DMS53 treated with DMSO at 0.1 percent for 48 hours (cell line): Measurements from ENCODE around the gene EFCAB11.

Source experiments
- DNase-seq: peaks from one replicate; lab custom pipeline; 2025; ENCODE audit not compliant: unreplicated experiment; lab: John Stamatoyannopoulos, UW

EFCAB11 gene

DNA sequence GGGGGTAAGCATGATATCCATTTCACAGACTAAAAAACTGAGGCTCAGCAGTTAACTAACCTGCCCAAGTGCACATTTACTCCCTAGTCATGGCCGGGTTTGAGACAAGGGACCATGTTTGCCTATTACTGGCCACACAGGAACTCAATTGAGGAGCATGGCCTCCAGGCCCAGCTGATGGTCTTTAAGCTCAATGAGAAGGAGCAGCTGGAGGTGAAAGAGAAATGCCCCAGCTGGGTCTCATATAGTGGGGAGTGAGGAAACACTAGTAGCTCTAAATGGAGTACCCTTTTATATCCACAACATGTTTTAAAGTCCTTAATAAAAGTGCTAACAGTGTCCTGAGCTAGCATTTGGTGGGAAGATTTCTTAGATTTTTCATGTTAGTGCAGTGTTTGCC, 2.8 kb upstream of the EFCAB11 start:
- no peak for DNase-seq

- DNase-seq: no peak
Measured at GRCh38 chr14:89956661-89957009, 2.1 kb upstream of the EFCAB11 start.

- DNase-seq: peak; percentile 82
Measured at GRCh38 chr14:89955745-89956660, 1.5 kb upstream of the EFCAB11 start, which contains the start of gene TDP1. TSS of gene TDP1 (plus strand) at chr14:89955927. CDS start at chr14:89963115, 7,188 bp downstream.

GRCh38 chr14:89955022-89955744, 653 bp upstream of the EFCAB11 start:
- DNase-seq: peak; percentile 54

- DNase-seq: no peak
Measured at GRCh38 chr14:89953602-89954001, 928 bp downstream of the EFCAB11 start.

DNA sequence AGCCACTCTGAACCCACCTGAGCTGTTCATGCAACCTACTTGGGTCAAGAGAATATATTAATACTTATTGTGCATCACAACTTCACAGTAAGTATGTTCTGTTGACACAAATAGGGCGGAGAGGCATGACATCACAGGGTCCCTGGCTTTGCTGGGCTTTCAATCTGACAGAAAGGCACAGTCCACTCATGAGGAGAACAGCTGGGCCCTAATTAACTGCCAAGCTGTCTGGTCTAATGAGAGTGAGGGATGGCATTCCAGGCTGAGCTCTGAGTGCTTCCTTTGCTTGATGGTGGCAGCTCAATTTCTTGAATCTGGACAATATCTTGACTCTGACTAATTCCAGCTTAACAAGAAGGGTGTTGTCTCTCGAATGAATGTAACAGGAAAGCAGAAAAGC, 2.0 kb downstream of the EFCAB11 start:
- no peak for DNase-seq

DNA sequence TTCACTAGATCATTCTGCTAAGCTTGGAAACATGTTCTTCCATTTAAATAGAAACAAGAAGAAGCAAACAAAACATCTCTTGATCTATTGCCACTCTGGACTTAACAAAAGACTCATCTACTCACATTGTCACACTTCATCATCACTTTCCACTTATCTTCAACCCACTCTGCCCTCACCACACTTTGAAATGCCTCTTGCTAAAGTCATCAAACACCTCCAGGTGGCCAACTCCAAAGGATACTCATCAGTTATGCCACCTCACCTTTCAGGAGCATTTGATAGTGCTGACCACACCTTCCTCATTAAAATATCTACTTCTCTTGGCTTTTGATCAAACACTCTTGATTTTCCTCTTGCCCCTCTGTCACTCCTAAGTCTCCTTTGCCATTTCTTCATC, 7.2 kb downstream of the EFCAB11 start:
- DNase-seq: no peak

DNA sequence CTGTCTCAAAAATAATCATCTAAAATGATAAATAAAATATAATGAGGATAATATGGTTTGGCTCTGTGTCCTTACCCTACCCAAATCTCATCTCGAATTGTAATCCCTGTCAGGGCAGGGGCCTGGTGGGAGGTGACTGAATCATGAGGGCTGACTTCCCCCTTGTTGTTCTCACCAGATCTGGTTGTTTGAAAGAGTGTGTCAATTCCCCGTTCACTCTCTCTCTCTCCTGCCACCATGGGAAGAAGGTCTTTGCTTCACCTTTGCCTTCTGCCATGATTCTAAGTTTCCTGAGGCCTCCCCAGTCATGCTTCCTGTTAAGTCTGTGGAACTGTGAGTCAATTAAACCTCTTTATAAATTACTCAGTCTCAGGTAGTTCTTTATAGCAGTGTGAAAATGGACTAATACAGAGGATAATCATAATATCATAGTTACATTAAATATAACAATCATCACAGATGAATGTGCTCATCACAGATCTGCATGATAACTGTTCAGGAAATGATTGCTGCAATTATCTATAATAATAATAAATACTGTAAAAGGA, 12.6 kb downstream of the EFCAB11 start:
- DNase-seq: no peak

DNA sequence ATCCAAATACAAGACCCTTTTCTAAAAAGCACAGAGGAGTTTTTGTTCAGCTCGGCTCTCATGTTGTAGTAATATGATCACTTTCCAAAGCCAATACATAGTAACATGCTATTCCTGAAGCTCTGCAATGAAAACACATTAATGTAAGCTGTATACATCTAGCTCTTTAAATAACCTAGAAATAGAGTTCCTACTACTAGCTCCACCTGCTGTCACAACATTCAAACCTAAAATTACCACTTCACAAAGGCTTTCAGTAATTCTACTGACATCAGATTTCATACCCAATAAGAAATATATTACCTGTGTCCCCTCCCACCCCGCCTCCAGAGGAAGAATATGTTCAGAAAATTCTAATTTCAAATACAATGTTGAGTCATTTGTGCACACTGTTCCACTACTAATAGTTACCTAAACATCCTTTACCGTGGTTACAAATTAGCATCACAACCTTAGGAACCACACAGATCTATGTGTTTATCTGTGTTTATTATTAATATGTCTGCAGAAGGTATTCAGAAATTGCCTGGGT, 17.8 kb downstream of the EFCAB11 start:
- DNase-seq: no peak

DNA sequence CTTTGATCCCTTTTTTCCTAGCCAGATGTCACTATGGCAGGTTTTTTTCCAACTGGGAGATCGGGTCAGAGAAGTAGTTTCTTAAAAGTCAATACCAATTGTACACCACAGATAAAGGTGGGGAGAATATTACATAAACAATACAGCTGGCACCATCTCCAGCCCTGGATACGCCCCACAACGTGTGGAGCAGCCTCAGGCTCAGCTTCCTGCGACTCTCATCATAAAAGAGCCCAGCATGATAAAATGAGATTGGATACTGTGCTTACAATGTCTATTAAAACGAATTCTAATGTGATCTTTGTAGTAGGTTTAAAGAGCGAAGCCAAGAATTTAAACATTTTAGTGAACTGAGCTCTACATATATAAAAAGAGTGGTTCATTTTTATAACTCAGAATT, 21.5 kb downstream of the EFCAB11 start:
- DNase-seq: no peak

DNA sequence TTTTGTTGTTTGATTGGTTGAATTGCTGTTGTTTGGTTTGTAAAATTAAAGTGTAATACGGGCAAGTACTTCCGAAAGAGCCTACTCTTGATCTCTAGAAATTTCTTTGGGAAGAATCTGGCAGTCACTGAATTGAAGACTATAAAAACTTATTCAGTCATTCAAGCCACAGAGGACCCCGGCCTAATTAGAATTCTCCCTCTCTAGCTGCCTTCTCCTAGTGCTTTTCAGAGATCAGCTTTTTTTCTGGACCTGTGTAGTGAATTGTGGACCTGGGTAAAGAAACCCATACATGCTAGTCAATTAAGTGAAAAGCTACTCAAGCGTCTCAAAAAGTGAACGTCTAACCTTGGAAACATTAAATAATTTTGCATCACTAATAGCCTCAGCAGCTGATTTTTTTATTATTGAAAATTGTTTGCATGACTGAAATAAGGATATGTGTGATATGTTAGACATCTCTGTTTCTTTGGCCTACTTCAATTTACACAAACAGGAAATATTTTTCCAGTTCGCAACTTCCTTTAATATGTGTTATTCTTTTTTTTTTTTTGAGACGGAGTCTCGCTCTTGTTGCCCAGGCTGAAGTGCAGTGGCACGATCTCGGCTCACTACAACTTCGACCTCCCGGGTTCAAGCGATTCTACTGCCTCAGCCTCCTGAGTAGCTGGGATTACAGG, 27.2 kb downstream of the EFCAB11 start:
- DNase-seq: no peak

DNA sequence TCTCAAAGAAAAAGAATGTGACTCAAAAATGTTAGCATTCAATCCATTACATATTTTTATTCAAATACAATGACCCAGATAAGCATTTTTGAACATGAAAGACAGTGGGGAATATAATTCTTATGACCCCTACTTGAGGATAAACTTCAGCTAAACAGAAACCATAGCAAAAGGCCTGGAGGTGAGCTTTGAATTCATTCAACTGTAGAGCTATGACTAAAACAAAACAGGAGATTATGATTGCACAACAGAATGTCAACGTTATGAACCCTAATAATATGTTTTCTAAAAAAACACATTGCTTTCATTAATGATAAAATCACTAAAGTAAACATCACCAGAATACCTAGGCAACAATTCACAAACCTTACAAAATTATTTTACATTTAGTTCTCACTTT, 27.8 kb downstream of the EFCAB11 start:
- DNase-seq: no peak

DNA sequence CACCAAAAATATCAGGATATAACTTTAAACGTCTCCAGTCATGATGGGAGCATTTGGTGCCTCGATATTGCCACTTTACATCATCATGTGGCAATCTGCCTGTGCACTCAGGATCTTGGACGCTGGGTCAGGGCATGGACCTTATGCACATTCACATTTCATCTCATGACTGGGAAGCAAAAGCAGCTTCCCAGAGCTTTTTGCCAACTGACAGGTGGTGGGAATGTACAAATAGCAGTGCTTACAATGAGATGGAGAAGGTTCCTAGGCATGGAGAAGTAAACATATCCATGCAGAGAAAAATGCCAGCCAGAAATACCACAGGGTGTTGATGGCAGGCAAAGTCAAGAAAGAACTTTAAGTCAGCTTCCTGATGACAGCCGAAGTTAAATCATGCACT, 30.3 kb downstream of the EFCAB11 start:
- DNase-seq: no peak

DNA sequence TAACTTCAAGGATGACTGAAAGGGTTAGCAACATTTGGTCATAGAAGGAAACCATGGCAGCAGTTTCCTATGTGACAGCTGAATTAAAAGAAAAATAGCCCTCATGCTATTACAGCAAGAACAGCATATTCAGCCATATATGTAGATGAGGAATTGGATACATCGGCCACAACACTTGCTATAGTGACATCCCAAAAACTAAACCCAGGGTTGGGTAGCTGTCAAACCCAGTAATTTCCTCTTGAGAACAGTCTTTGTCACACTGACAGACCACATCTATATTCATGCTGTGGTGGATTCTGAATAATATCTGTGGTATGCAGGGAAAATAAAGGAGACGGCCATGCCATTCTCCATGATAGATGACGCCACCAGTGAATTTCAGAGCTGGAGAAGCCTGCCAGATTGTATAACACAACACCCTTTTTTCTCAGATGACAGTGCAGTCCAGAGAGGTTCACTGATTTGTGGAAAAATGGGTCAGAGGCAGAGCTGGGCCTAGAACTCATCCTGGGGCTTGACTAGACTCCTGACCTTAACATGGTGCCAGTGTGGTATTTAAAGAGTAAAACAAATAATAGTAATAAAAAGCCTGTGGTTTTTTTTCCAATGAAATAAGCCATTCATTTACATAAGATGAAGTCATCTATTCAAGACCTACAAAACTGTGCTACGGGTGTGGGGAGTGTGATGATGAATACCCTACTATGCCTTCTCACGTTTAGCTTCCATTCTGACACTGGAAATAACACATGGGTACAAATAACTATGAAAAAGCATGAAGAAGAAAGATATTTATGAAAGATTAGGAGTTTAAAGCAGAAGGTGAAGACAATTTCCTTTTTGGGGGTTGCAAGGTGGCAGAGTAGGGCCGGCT, 32.3 kb downstream of the EFCAB11 start:
- DNase-seq: no peak

- DNase-seq: no peak
Measured at GRCh38 chr14:89921346-89921745, 33.2 kb downstream of the EFCAB11 start.

DNA sequence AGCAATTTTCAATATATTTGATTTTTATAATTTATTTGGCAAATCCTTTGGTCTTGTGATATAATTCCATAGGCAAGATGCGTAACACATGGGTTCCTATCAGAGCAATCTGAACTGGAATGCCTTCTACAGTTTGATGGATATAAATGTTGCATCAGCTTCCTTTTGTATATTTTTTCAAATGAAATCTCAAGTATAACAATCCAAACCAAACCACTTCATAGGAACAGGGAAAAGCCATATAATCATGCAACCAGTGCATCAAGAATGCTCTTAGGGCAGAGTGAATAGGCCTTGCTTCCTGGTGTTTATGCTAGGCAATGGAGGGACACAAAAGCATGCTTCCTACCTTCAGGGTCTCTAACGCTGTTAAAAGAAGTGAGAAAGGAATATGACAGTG, 34.5 kb downstream of the EFCAB11 start:
- DNase-seq: no peak

DNA sequence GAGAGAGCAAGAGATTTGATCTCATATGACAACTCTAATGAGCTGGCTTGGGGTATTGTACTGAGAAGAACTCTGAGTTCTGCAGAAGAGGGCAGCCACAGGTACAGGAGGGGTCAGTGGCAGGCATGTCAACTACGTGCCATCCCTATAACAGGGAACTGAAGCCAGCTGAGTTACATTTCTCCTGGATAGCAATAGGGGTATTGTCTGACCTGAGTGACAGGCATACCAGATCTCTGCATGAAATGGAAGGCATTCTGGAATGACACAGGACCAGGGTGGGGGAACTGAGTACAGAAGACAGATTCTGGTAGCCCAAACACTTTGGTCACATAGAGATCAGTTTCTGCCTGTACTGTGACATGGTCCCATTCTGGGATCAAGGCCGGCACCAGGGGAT, 35.8 kb downstream of the EFCAB11 start:
- no peak for DNase-seq

GRCh38 chr14:89915114-89915878, 39.2 kb downstream of the EFCAB11 start:
- DNase-seq: peak; percentile 34

DNA sequence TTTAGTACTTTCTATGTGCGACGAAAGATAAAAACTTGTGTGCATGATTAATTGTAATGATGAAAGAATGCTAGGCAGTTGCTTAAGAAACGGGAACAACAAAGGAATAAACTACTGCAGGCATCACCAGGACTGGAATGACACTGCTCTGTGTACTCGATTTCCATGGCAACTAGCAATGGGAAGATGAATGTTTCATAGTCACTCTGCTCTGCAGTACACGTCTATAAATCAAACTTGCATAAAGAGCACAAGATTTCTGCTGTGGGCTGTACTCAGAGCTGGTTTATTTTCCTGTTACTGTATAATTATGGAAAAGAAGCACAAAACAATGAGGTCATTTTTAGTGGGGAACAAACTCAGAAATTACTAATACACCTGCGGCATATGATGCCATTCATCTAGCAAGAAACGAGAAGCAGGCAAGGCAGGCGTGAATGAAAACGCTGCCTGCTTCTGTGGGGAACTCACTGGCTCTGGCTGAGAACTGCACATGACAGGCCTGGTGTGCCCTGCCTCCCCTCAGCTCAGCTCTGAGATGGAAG, 41.8 kb downstream of the EFCAB11 start:
- DNase-seq: no peak
